PFSK-1 (cell line): Measurements from ENCODE around the gene MYO1D.

Experiments
- FOXP2 ChIP-seq: optimal IDR thresholded peaks from 2 replicates; pipeline ENCODE3; 2011; ENCODE audit warnings: borderline replicate concordance, control low read depth, inconsistent platforms; ENCODE audit not compliant: insufficient read depth; ENCODE audit errors: extremely low read length, extremely low read depth
- POLR2AphosphoS5 ChIP-seq: IDR thresholded peaks from 2 replicates; pipeline ENCODE4 v1.6.1; 2012; ENCODE audit warnings: low read depth, mild to moderate bottlenecking, control low read depth, low read length, moderate library complexity
- SIN3A ChIP-seq: IDR thresholded peaks from 2 replicates; pipeline ENCODE4 v1.6.1; 2012; ENCODE audit warnings: mild to moderate bottlenecking, low read length, moderate library complexity, borderline replicate concordance; ENCODE audit not compliant: insufficient read depth
- TAF1 ChIP-seq: IDR thresholded peaks from 2 replicates; pipeline ENCODE4 v1.6.1; 2012; ENCODE audit warnings: low read length, control low read depth, borderline replicate concordance; ENCODE audit not compliant: insufficient read depth
- TF ChIP-seq, protein P1 (sequence below), 2 experiments: IDR thresholded peaks; 2 replicates each; pipeline versions ENCODE4 v1.6.1 to v1.8.0; 2011 to 2012; ENCODE audit warnings: low read depth in 2 of 2, low read length in 2 of 2, control low read depth in 1 of 2, inconsistent platforms in 1 of 2, mild to moderate bottlenecking in 1 of 2, moderate library complexity in 1 of 2; ENCODE audit not compliant: insufficient read depth in 1 of 2

DNA sequence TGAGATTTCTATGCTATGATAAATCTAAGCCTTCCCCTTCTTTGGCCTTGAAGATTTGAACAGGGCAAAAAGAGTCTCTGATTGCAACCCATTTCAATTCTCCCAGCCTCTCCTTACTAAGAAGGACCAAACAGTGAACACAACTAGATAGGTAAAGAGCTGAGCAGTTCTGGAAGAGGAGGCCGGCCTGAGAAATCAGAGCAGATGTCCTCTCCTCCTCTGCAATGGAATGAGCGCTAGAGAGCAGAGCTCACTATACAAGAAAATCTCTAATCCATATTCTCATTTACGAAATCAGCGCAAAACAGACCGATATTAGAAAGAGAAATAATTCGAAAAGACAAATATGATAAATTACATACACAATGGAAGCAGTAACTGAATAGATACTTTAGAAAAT is 266.0 kb downstream of the MYO1D start:
- TF ChIP-seq POLR2AphosphoS5 (no peak), TAF1 (no peak), SIN3A (no peak), FOXP2 (no peak)
- TF ChIP-seq, protein P1, sequence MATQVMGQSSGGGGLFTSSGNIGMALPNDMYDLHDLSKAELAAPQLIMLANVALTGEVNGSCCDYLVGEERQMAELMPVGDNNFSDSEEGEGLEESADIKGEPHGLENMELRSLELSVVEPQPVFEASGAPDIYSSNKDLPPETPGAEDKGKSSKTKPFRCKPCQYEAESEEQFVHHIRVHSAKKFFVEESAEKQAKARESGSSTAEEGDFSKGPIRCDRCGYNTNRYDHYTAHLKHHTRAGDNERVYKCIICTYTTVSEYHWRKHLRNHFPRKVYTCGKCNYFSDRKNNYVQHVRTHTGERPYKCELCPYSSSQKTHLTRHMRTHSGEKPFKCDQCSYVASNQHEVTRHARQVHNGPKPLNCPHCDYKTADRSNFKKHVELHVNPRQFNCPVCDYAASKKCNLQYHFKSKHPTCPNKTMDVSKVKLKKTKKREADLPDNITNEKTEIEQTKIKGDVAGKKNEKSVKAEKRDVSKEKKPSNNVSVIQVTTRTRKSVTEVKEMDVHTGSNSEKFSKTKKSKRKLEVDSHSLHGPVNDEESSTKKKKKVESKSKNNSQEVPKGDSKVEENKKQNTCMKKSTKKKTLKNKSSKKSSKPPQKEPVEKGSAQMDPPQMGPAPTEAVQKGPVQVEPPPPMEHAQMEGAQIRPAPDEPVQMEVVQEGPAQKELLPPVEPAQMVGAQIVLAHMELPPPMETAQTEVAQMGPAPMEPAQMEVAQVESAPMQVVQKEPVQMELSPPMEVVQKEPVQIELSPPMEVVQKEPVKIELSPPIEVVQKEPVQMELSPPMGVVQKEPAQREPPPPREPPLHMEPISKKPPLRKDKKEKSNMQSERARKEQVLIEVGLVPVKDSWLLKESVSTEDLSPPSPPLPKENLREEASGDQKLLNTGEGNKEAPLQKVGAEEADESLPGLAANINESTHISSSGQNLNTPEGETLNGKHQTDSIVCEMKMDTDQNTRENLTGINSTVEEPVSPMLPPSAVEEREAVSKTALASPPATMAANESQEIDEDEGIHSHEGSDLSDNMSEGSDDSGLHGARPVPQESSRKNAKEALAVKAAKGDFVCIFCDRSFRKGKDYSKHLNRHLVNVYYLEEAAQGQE (IDR thresholded peaks at IDR 0.05; ENCODE audit: insufficient read depth in 1 of 2, low read depth in 2 of 2, low read length in 2 of 2), result no peak
